Ishikawa (cell line): ENCODE results near the gene LDAH.

ENCODE experiments used
- CEBPB ChIP-seq: IDR thresholded peaks from 2 replicates; pipeline ENCODE4 v1.6.1; 2012
- CREB1 ChIP-seq: IDR thresholded peaks from 2 replicates; pipeline ENCODE4 v1.6.1; 2012; ENCODE audit warnings: low read depth
- EGR1 ChIP-seq: IDR thresholded peaks from 2 replicates; pipeline ENCODE4 v1.6.1; 2012
- EP300 ChIP-seq: IDR thresholded peaks from 2 replicates; pipeline ENCODE4 v1.6.1; 2012; ENCODE audit warnings: borderline replicate concordance
- FOXM1 ChIP-seq: IDR thresholded peaks from 2 replicates; pipeline ENCODE4 v1.6.1; 2012; ENCODE audit warnings: low read depth, borderline replicate concordance
- NFIC ChIP-seq: IDR thresholded peaks from 2 replicates; pipeline ENCODE4 v1.6.1; 2012
- RAD21 ChIP-seq: IDR thresholded peaks from 2 replicates; pipeline ENCODE4 v1.6.1; 2012; ENCODE audit warnings: low read depth
- TAF1 ChIP-seq: IDR thresholded peaks from 2 replicates; pipeline ENCODE4 v1.6.1; 2012; ENCODE audit warnings: low read depth, mild to moderate bottlenecking
- TCF12 ChIP-seq: IDR thresholded peaks from 2 replicates; pipeline ENCODE4 v1.6.1; 2012; ENCODE audit warnings: low read depth
- TEAD4 ChIP-seq: IDR thresholded peaks from 2 replicates; pipeline ENCODE4 v1.6.1; 2012
- YY1 ChIP-seq: IDR thresholded peaks from 2 replicates; pipeline ENCODE4 v1.6.1; 2012; ENCODE audit warnings: low read depth
- ZBTB7A ChIP-seq: IDR thresholded peaks from 2 replicates; pipeline ENCODE4 v1.6.1; 2012; ENCODE audit warnings: low read depth
- TF ChIP-seq, protein P1 (sequence below): IDR thresholded peaks from 2 replicates; pipeline ENCODE4 v1.6.1; 2012; ENCODE audit warnings: low read depth, mild to moderate bottlenecking
- TF ChIP-seq, protein P2 (sequence below): IDR thresholded peaks from 2 replicates; pipeline ENCODE4 v1.6.1; 2012
- TF ChIP-seq, protein P3 (sequence below): IDR thresholded peaks from 2 replicates; pipeline ENCODE4 v1.6.1; 2012

Gene LDAH

DNA sequence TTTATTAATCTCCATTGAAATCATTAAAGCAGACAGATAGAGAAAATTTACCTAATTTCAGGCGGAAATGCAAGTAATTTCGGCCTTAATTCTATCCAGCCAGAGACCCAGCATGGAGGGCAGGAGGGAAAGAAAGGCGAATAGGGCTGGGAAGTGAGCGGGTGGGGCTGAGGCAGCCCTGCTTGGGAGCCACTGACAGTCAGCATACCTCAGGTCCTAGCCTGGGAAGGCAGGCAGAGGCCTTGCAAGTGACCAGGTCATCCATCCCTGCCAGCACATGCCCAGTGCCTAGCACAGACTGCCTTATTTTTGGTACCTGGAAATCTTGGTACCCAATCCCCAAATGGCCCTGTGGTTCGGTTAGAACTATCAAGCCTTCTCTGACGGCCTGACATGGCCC is 154.4 kb downstream of the LDAH start:
- TF ChIP-seq TCF12 (no peak), FOXM1 (no peak), ZBTB7A (no peak), RAD21 (no peak), YY1 (no peak), EGR1 (no peak), CREB1 (no peak), TAF1 (no peak), EP300 (no peak), TEAD4 (no peak), CEBPB (no peak), NFIC (no peak)
- TF ChIP-seq, protein P1, sequence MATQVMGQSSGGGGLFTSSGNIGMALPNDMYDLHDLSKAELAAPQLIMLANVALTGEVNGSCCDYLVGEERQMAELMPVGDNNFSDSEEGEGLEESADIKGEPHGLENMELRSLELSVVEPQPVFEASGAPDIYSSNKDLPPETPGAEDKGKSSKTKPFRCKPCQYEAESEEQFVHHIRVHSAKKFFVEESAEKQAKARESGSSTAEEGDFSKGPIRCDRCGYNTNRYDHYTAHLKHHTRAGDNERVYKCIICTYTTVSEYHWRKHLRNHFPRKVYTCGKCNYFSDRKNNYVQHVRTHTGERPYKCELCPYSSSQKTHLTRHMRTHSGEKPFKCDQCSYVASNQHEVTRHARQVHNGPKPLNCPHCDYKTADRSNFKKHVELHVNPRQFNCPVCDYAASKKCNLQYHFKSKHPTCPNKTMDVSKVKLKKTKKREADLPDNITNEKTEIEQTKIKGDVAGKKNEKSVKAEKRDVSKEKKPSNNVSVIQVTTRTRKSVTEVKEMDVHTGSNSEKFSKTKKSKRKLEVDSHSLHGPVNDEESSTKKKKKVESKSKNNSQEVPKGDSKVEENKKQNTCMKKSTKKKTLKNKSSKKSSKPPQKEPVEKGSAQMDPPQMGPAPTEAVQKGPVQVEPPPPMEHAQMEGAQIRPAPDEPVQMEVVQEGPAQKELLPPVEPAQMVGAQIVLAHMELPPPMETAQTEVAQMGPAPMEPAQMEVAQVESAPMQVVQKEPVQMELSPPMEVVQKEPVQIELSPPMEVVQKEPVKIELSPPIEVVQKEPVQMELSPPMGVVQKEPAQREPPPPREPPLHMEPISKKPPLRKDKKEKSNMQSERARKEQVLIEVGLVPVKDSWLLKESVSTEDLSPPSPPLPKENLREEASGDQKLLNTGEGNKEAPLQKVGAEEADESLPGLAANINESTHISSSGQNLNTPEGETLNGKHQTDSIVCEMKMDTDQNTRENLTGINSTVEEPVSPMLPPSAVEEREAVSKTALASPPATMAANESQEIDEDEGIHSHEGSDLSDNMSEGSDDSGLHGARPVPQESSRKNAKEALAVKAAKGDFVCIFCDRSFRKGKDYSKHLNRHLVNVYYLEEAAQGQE, result no peak
- TF ChIP-seq, protein P2, sequence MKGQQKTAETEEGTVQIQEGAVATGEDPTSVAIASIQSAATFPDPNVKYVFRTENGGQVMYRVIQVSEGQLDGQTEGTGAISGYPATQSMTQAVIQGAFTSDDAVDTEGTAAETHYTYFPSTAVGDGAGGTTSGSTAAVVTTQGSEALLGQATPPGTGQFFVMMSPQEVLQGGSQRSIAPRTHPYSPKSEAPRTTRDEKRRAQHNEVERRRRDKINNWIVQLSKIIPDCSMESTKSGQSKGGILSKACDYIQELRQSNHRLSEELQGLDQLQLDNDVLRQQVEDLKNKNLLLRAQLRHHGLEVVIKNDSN, result no peak
- TF ChIP-seq, protein P3, sequence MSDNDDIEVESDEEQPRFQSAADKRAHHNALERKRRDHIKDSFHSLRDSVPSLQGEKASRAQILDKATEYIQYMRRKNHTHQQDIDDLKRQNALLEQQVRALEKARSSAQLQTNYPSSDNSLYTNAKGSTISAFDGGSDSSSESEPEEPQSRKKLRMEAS, result no peak

DNA sequence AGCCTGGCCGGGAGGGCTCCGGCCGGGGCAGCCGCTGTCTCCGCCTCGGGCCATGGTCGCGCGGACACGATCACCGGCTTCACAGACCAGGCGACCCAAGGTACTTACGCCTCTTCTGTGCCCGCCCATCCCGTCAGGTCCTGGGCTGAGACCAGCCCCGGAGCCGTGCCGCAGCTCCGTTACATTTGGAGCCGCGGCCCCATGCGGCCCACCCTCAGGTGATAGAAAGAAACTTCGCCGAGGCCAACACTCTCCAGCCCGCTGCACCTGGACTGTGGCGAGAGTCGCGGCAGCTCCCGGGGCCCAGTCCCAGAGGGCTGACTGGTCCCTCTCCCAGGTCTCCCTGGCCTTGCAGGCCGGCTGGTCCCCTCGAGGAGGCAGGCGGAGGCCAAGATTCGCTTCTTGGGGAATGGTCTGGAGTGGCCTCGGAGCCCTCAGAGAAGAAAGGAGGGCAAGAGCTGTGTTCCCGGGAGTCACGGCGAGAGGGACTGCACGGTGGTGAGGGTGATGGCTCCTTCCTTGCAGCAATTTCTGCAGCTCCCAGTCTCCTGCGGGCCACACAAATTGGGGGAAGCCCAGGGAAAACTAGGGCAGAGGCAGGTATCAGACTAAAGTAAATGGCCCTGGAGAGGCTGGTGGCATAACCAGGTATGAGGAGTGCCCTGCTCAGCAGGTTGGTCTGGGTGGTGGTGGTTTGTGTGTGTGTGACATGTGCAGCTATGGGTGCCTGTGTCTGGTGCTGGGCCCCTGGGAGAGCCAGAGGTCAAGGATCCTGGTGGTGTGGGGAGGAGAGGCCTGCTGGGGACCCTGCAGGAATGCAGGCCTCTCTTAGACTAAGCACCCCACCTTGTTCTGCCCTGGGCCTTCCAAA is 155.1 kb downstream of the LDAH start:
- TF ChIP-seq, protein P2, result no peak
- TF ChIP-seq EP300 (no peak), FOXM1 (no peak), RAD21 (no peak), TCF12 (no peak)
- TF ChIP-seq, protein P1, result no peak

DNA sequence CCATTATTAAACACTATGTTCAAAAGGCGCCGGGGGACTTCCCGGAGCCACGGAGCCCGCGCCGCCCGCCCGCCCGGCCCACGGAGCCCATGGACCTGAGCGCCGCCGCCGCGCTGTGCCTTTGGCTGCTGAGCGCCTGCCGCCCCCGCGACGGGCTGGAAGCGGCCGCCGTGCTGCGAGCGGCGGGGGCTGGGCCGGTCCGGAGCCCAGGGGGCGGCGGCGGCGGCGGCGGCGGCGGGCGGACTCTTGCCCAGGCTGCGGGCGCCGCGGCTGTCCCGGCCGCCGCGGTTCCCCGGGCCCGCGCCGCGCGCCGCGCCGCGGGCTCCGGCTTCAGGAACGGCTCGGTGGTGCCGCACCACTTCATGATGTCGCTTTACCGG is 155.8 kb downstream of the LDAH start:
- TF ChIP-seq CEBPB (no peak), YY1 (no peak), CREB1 (no peak), NFIC (no peak), TEAD4 (no peak), TCF12 (no peak), EP300 (no peak), TAF1 (no peak), ZBTB7A (no peak), EGR1 (no peak)
- TF ChIP-seq, protein P2, result no peak
- TF ChIP-seq, protein P3, result no peak

DNA sequence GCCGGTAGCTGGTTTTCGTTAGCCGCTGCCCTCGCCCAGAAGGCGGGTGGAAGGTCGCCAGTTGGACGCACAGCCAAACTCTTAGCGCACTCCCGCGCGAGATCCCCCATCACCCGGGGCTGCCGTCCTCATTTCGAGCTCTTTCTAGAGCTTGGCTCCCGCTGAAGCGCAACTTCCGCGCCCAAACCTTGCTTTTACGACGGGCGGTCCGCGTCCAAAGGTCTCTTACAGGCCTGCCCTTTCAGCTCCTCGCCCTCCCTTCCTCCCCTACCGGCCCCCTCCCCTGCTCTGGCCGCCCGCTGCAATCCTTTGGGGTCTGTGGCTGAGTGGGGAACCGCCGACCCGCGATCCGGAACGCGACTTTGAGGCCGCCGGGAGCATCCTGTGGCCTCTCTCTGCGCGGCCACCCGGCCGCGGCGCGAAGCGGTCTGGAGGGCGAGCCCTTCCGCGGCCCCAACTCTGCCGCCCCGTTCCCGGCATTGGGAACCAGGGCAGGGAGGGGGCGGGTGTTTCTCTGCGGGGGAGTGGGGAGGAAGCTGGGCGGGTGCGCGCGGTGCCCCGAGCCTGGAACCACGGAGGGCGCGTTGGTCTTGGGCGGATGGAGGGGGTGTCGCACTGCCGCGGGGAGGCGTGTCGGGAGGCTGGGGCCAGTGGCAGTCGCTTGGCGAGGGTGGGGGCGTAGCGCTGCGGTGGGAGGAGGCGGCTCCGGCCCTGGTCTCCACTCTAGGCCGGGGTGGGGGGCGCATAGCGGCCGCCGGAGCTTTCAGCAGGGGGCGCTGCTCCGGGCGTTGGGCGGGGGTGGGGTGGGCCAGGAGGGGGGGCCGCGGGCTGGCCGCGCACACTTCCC is 156.4 kb downstream of the LDAH start, which contains the start of gene GDF7:
GDF7 (plus strand) TSS at position 841 of the 847 bp plus-strand sequence. CDS start 96 bp downstream, outside the sequence.
- TF ChIP-seq NFIC, result no peak
- peak; percentile 17; the same call in 1 of the 2 replicates for TF ChIP-seq ZBTB7A

DNA sequence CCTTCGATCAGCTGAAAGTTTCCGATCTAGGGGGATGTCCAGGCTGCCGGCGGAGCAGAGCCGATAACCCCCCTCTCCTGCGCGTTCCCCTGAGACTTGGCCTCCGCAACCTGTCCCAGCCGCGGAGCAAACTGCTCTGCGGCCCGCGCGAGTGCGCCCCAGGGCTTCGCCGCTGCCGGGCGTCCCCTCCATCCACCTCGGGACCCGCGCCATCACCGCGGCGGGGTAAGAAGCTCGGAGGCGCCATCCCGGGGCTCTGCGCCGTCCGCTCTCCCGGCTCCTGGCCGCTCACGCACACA is 156.9 kb downstream of the LDAH start:
- TF ChIP-seq EGR1 (no peak), CREB1 (no peak), FOXM1 (no peak), TCF12 (no peak), YY1 (no peak), TEAD4 (no peak), RAD21 (no peak), ZBTB7A (no peak)
